ENCODE results near the gene EDDM3A.

Gene EDDM3A

DNA sequence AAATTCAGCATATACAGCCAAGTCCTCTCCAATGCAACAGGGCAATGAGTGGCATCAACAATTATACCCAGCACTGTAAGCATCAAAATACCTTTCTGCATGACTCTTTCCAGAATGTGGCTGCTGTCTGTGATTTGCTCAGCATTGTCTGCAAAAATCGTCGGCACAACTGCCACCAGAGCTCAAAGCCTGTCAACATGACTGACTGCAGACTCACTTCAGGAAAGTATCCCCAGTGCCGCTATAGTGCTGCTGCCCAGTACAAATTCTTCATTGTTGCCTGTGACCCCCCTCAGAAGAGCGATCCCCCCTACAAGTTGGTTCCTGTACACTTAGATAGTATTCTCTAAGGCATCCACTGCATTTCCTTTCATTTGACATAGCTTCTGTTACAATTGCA, 36.1 kb downstream of the EDDM3A start:
- no peak for DNase-seq (ENCODE audit: low read depth)
- no peak overlapping the region for H3K4me3 ChIP-seq (ENCODE audit: low read depth, low read length)
- TF ChIP-seq, protein P1, sequence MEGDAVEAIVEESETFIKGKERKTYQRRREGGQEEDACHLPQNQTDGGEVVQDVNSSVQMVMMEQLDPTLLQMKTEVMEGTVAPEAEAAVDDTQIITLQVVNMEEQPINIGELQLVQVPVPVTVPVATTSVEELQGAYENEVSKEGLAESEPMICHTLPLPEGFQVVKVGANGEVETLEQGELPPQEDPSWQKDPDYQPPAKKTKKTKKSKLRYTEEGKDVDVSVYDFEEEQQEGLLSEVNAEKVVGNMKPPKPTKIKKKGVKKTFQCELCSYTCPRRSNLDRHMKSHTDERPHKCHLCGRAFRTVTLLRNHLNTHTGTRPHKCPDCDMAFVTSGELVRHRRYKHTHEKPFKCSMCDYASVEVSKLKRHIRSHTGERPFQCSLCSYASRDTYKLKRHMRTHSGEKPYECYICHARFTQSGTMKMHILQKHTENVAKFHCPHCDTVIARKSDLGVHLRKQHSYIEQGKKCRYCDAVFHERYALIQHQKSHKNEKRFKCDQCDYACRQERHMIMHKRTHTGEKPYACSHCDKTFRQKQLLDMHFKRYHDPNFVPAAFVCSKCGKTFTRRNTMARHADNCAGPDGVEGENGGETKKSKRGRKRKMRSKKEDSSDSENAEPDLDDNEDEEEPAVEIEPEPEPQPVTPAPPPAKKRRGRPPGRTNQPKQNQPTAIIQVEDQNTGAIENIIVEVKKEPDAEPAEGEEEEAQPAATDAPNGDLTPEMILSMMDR (IDR thresholded peaks at IDR 0.05; ENCODE audit: control insufficient read depth, extremely low read depth, insufficient read depth): no peak

DNA sequence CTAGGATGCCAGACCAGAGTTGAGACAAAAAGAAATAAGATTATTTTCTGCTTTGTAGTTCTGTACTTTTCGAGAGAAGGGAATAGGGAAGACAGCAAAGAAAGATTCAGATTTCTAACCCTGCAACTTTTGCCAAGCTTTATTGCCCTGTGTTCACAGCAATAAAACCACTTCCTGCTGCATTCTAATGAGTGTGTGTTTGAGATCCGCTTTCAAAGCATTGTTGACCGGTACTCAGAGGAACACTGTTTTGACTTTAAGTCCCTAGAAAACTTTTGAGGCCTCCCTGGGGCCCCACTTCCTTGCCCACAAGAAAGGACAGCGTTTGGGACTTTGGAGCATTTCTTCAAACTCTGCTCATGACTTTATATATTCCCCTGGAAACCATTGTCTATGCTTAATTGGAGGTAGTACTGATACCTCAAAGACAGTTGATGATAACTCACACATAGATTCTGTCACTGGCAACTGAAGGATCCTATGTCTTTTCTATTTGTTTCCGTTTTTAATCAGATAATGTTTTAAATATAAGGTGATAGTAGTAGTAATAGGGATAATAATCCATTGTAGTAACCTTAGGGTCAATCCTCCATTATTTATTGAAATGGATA, 36.7 kb downstream of the EDDM3A start:
- DNase-seq (ENCODE audit: low read depth): peak; percentile 56
- H3K4me3 ChIP-seq (ENCODE audit: low read depth, low read length): no peak overlapping the region
- TF ChIP-seq, protein P1 (IDR thresholded peaks at IDR 0.05; ENCODE audit: control insufficient read depth, extremely low read depth, insufficient read depth): no peak

DNA sequence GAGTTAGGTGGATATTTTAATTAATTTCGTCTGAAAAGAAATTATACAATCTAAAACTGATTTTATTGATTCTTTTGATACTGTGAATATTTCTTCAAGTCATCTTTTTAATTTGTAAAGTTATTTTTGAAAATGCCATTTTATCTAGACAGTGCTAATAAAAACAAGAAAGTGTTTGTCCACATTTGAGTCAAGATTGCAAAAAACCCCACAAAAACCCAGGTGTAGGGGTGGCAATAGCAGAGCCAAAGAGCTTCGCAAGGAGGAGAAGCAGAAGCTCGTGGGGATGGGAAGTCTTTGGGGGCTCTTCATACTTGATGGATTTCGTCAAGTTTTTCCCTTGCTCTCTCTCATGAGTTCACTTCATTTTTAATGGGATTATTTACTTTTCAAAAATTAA, 41.3 kb downstream of the EDDM3A start:
- TF ChIP-seq, protein P1 (IDR thresholded peaks at IDR 0.05; ENCODE audit: control insufficient read depth, extremely low read depth, insufficient read depth): no peak
- H3K4me3 ChIP-seq (ENCODE audit: low read depth, low read length): no peak overlapping the region
- DNase-seq (ENCODE audit: low read depth): no peak

DNA sequence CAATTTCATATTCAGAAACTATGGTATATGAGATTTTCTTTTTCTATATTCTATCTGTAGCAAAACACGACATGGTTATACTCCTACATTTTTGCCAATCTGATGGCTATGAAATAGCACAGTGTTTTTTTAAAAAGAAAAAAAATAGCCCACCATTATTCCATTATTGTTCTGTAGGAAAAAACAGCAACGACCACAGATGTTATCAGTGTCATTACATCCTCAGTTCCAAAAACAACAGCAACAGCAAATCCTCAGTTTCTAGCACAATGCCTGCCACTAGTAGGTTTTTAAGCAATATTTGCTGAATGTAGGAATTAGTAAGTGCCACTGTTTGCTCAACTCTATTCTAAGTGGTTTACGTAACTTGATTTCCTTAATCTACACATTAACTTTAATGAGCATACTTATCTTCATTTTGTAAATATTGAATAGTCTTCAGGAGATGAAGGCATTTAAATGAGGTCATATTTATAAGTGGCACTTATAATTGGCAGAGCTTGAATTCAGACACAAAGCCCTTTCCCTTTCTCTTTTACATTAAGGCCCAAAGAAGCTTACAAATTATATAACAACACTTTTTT, 43.6 kb downstream of the EDDM3A start:
- no peak overlapping the region for H3K4me3 ChIP-seq (ENCODE audit: low read depth, low read length)
- DNase-seq (ENCODE audit: low read depth): no peak
- TF ChIP-seq, protein P1 (IDR thresholded peaks at IDR 0.05; ENCODE audit: control insufficient read depth, extremely low read depth, insufficient read depth): no peak

DNA sequence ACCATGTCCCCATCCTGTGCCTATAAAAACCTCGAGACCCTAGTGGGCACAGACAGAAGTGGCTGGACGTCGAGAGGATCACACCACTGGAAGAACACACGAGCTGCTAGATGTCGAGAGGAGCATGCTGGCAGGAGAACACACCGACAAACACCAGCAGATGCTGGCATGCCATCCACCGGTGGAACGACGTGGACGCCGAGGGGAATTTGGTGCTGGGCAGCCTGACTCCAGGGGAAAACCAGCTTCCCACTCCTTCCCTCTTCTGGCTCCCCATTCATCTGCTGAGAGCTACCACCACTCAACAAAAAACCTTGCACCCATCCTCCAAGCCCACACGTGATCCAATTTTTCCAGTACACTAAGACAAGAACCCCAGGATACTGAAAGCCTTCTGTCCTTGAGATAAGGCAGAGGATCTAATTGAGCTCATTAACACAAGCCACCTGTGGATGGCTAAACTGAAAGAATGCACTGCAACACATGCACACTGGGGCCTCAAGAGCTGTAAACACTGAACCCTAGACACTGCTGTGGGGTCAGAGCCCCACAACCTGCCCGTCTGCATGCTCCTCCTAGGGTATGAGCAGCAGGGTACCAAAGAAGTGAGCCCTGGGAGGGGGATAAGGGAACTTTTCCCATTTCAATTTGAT, 44.9 kb downstream of the EDDM3A start:
- no peak overlapping the region for H3K4me3 ChIP-seq (ENCODE audit: low read depth, low read length)
- DNase-seq (ENCODE audit: low read depth): no peak
- TF ChIP-seq, protein P1 (IDR thresholded peaks at IDR 0.05; ENCODE audit: control insufficient read depth, extremely low read depth, insufficient read depth): no peak

DNA sequence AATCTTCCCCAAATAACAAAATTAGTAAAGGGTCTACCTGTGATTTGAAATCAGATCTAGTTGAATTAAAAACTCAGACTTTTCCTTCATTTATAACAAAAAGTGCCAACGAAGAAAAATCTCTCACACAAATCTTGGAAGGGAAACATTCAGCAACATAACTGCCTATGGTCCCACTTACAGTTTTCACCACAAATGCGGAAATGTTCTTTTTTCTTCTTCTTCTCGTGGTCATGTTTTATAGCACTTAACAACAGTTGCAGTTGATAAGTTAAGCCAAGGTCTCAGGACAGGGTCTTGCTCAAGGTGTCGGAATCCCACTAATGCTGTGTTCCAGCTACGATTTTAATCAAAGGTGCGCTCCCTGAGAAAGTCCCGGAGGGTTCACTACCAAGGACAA, 45.5 kb downstream of the EDDM3A start:
- TF ChIP-seq, protein P1 (IDR thresholded peaks at IDR 0.05; ENCODE audit: control insufficient read depth, extremely low read depth, insufficient read depth): no peak
- no peak overlapping the region for H3K4me3 ChIP-seq (ENCODE audit: low read depth, low read length)
- no peak for DNase-seq (ENCODE audit: low read depth)
